Muscle of leg (tissue), 11 donors: ENCODE measurements around the gene BCAN. TPM values are rescaled to one million over a fixed set of nuclear protein-coding genes. Genes with fewer than 3 reads are reported as not detected.
"Not testable (repeated sequence)": the region's sequence is repeated elsewhere in the genome, so short reads cannot be mapped to it uniquely, and the experiment has no call there.

Experiments used
- DNase-seq: peaks from one replicate; pipeline ENCODE4 v3.0.0; 2013
- H3K27ac ChIP-seq: one replicate; pipeline ENCODE4 v1.5.1; 2013; ENCODE audit warnings: mild to moderate bottlenecking, low read length, control low read depth
- H3K27me3 ChIP-seq: one replicate; pipeline ENCODE4 v1.6.1; 2013; ENCODE audit warnings: low read length; ENCODE audit not compliant: control insufficient read depth, insufficient read depth
- H3K36me3 ChIP-seq: one replicate; pipeline ENCODE4 v1.6.1; 2013; ENCODE audit warnings: low read length; ENCODE audit not compliant: control insufficient read depth, insufficient read depth
- H3K4me1 ChIP-seq: one replicate; pipeline ENCODE4 v1.6.1; 2013; ENCODE audit warnings: low read length; ENCODE audit not compliant: control insufficient read depth, insufficient read depth
- H3K4me3 ChIP-seq: one replicate; pipeline ENCODE4 v1.5.1; 2013; ENCODE audit warnings: low read length, control low read depth
- H3K9me3 ChIP-seq: replicated peaks from 2 replicates; pipeline ENCODE4 v1.6.1; 2013; ENCODE audit warnings: low read depth, low read length; ENCODE audit not compliant: control insufficient read depth
- WGBS: methylation state at CpG from one replicate; pipeline ENCODE4 v1.1.5; 2013; ENCODE audit warnings: missing lambda C conversion rate; ENCODE audit not compliant: insufficient coverage; 5-methylcytosine and 5-hydroxymethylcytosine counted together
- polyA plus RNA-seq, 8 donors: library from polyadenylated mRNA; unstranded; fragments of 120-200 nt; gene quantifications; one replicate each; pipeline versions ENCODE4 v1.2.1 to v1.2.3, GENCODE V29; 2013; ENCODE audit warnings: inconsistent platforms in 1 of 8, low replicate concordance in 1 of 8; ENCODE audit not compliant: insufficient read length in 8 of 8, insufficient read depth in 1 of 8
- total RNA-seq: library from RNA; stranded (reverse); fragments of 120-200 nt; gene quantifications from one replicate; pipeline ENCODE4 v1.2.4, GENCODE V29; 2013

Gene BCAN
- total and polyA plus RNA-seq, 9 donors, result 0.58 to 4.8 (median 2.9) TPM

DNA sequence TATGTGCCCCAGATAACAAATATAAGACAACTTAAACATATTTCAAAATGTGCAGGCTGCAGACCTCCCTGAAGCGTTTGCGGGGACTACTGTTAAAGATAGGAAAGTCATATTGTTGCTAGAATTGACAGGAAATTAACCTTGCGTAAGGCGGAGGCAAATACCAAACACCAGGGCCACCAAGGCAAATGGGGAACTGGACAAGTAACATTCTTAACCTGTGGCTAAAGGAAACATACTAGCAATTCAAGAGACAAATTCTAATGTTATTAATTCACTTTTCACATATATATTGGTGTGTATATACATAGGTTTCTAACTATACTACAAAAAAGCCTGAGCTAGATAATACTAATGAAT is 15.9 kb upstream of the BCAN start:
- Histone ChIP-seq H3K4me1 (peaks cover 20% of the 10 kb centered on the region), H3K27me3 (peaks cover 71% of the 10 kb centered on the region), H3K36me3 (no peaks in the 10 kb centered on the region), H3K27ac (no peak overlapping the region), H3K9me3 (no peaks in the 10 kb centered on the region), H3K4me3 (no peak overlapping the region)
- no peak for DNase-seq
- WGBS, result no CpG with 5 or more reads among the region's 4 CpGs

DNA sequence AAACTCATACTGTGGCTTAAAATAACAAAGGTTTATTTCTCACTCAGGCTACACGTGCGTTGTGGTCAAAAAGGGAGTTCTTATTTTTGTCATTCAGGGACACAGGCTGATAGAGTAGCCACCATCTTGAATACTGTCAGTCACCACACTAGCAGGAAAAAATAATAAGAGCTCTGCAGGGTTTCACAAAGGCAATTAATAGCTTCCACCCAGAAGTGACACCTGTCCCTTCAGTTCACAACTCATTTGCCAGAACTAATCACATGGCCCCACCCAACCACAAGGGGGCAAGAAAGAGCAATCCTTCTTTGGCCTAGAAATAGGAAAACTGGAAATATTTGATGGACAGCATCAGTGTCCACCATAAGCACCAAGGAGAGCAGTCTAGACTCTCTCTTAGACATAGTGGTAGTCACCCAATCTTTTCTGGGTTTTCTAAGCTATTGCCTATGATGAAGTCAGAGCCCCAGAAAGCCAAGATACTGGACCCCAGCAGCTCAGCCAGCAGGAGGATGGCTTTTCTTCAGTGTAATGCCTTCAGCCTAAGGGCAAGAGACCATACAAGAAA is 14.5 kb upstream of the BCAN start:
- H3K27ac ChIP-seq, result no peak overlapping the region
- H3K4me3 ChIP-seq, result no peak overlapping the region
- H3K36me3 ChIP-seq, result no peaks in the 10 kb centered on the region
- H3K27me3 ChIP-seq, result peaks cover 66% of the 10 kb centered on the region
- peak; percentile 37 for DNase-seq
- WGBS, result no CpG with 5 or more reads among the region's 2 CpGs
- no peaks in the 10 kb centered on the region for H3K9me3 ChIP-seq
- peaks cover 20% of the 10 kb centered on the region for H3K4me1 ChIP-seq

DNA sequence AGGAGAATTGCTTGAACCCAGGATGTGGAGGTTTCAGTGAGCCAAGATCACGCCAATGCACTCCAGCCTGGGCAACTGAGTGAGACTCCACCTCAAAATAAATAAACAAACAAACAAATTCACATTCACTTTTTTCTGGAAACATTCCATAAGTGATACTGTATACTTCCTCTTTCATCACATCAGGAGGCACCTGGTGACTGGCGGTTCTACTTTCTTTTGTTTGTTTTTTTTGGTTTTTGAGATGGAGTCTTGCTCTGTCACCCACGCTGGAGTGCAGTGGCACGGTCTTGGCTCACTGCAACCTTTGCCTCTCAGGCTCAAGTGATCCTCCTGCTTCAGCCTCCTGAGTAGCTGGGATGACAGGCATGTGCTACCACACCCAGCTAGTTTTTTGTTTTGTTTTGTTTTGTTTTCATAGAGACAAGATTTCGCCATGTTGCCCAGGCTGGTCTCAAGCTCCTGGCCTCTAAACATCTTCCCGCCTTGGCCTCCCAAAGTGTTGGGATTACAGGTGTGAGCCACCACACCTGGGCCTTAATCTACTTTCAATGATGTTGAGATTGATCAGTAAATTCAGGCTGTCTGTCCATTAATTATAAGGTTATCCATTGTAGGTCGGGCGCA is 12.0 kb upstream of the BCAN start:
- no peak overlapping the region for H3K27ac ChIP-seq
- WGBS, result 60% methylated on average over 3 of the region's 8 CpGs
- H3K36me3 ChIP-seq, result no peaks in the 10 kb centered on the region
- H3K4me3 ChIP-seq, result no peak overlapping the region
- H3K9me3 ChIP-seq, result no peaks in the 10 kb centered on the region
- H3K4me1 ChIP-seq, result peaks cover 11% of the 10 kb centered on the region
- no peak for DNase-seq
- H3K27me3 ChIP-seq, result peaks cover 55% of the 10 kb centered on the region

DNA sequence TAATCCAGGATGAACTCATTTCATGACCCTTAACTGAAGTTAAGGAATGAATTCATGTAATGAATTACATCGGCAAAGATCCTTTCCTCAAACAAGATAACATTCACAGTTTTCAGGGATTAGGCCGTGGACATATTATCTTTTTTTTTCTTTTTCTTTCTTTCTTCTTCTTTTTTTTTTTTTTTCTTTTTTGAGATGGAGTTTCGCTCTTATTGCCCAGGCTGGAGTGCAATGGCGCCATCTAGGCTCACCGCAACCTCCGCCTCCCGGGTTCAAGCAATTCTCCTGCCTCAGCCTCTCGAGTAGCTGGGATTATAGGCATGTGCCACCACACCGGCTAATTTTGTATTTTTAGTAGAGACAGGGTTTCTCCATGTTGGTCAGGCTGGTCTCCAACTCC is 10.8 kb upstream of the BCAN start:
- H3K36me3 ChIP-seq, H3K27ac ChIP-seq, DNase-seq, H3K4me1 ChIP-seq, H3K9me3 ChIP-seq, H3K4me3 ChIP-seq: not testable (repeated sequence)
- WGBS, result 33% methylated on average over 3 of the region's 9 CpGs
- H3K27me3 ChIP-seq, result peaks cover 51% of the 10 kb centered on the region

DNA sequence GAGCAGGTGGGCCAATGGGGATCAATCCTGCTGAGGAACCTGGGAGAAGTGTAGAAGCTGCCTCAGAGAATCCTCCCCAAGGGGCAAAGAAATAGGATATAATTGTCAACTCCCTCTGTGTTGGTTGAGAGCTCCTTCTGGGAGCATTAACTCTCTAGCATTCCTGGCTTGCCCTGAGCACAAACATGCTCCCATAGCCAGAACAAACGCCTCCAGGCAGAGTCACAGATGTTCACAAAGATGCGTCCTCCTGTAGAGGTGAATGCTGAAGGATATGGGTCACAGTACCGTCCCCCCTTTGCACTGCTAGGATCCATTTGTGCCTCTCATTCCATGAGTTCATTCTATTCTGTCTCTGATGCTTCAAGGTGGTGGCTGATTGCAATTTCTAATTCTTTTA is 9.6 kb upstream of the BCAN start:
- no peaks in the 10 kb centered on the region for H3K9me3 ChIP-seq
- WGBS, result no CpG with 5 or more reads among the region's 3 CpGs
- peaks cover 52% of the 10 kb centered on the region for H3K27me3 ChIP-seq

DNA sequence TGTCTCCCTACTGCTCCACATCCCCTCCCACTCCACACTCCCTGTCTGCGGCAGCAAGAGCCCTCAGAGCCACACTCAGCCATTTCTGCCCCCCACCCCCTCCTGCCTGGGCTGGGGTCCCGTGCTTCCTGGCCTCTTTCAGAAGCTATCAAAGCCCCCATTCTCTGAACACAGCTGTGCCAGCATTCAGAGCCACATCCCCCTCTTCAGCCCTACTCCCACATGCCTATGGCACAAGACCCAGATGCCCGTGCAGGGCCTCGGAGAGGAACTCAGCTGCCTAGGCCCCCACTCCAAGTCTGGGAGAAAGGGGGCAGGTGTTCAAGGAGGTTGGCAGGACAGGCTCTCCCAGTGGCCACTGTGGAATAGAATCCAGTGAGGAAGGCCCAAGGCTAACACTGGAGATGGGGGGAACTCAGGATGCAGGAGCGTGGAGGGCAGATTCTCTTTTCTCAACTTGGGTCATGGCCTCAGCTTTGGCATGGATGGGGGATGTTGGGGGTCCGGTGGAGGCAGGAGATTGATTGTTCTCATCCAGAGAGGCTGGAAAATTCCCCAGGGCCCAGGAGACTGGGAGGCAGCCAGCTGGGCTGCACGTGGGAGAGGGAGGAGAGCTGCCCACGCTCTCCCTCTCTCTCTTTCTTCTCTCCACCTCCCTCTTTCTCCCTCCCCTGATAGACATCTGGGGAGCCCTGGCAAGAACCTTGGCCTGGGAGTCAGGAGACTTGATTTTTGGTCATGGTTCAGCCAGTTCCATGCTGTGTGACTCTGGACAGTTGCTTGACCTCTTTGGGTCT is 3.5 kb upstream of the BCAN start:
- Histone ChIP-seq H3K36me3 (no peaks in the 10 kb centered on the region), H3K27ac (no peak overlapping the region), H3K27me3 (peaks cover 77% of the 10 kb centered on the region), H3K9me3 (no peaks in the 10 kb centered on the region), H3K4me1 (peaks cover 35% of the 10 kb centered on the region), H3K4me3 (no peak overlapping the region)
- DNase-seq, result no peak
- WGBS, result 43% methylated on average over 5 of the region's 8 CpGs

More for the DNA sequence above, 9.6 kb upstream of the BCAN start:
- DNase-seq, result no peak
- Histone ChIP-seq H3K4me3 (no peak overlapping the region), H3K4me1 (no peaks in the 10 kb centered on the region), H3K36me3 (no peaks in the 10 kb centered on the region), H3K27ac (no peak overlapping the region)

DNA sequence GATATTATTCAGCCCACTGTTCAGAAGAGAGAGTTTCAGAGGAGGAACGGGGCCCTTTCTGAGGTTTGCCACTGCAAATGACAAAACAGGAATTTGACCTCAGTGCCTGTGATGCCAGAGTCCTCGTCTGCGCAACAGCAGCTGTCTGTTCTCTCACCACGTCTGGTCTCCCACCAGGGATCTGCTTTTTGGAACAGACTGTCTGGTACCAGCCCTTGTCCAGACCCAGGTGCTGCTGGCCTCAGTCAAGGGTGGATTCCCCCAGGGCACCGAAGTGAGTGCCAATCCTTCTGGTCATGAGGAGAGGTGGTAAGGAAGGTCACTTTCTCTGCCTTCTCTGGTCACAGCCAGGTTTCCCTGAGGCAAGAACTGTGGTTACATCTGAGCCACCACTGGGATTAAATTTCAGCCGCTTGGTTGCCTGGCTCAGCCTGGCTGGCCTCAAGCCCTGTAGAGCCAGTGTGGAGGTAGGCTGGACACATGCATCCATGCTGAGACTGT is 2.3 kb upstream of the BCAN start:
- DNase-seq, result no peak

DNA sequence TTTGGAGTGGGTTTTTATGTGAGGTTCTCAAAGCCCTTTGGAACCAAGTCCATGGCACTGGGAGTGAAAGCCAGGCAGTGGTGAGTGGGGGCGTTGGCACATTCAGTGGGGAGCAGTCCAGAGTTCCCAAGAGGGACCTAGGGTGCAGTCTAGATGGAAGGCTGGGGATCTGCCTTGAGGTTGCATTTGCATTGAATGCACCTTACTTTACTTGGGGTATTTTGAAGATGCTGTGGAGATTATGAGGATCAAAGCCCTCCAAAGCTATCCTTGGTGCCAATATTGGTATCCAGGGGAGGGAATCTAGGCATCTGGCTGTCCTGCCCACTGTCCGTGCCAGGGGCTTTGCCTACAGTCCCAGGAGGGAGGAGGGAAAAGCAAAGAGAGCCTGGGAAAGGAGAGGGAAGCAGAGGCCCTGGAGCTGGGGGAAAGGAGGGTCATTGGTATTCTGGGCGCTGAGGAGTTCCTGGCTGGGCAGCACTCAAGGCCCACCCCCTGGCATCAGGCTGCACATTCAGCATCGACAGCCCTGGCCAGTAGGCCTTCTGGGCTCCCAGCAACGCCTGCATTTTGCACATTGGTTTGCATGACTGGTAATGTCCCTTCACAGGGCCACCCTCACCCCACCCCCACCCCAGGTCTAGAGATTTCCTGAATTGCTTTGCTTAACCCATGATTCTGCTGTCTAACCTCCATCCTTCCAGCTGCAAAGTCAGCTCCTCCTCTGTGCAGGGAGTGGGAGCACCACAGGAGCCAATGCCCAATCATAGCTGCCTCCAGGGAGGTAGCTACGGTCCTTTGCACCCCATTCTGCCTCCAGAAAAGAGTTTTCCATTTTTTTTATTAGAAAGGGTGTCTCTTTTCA is 843 bp upstream of the BCAN start:
- 32% methylated on average over 3 of the region's 6 CpGs for WGBS
- Histone ChIP-seq H3K27me3 (peaks cover 91% of the 10 kb centered on the region), H3K9me3 (no peaks in the 10 kb centered on the region), H3K36me3 (no peaks in the 10 kb centered on the region), H3K4me1 (peaks cover 35% of the 10 kb centered on the region), H3K4me3 (peak overlapping the region; percentile 30), H3K27ac (no peak overlapping the region)
- DNase-seq, result no peak

More for the DNA sequence above, 2.3 kb upstream of the BCAN start:
- Histone ChIP-seq H3K9me3 (no peaks in the 10 kb centered on the region), H3K4me1 (peaks cover 35% of the 10 kb centered on the region), H3K36me3 (no peaks in the 10 kb centered on the region), H3K27ac (no peak overlapping the region), H3K27me3 (peaks cover 84% of the 10 kb centered on the region), H3K4me3 (no peak overlapping the region)
- 41% methylated on average over 6 of the region's 6 CpGs for WGBS

DNA sequence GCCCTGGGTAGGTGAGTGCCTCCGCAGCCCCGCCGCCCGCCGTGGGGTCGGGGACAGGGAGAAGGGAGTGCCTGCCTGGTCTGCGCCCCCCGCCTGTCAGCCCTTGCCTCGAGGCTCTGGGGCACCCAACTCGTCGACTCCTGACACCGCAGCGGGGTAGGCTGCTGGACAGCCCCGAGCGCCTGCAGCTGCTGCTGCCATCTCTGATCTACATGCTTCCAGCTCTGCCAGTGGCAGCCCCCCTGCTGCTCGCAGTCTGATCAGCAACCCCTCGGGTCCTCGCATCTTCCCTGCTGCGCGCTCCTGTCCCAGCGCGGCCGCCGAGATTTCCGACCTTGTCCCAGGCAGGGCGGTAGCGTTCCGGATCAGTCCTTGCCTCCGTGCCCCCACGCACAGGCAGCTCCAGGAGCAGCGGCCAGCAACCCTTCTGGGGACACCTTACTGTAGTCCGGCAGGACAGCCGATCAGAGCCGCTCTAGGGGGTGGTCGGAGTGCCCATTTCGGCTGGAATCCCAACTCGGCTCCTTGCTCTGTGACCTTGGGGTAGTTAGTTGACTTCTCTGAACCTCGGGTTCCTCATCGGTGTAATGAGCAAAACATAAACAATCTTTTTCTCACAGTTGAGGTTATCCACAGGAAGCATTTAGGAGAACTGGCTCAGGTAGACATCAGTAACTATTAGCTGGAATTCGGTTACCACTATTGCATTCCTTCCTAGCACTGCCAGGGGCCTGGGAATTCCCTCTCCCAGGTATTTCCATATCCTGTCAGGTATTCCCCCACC is 540 bp downstream of the BCAN start:
- H3K4me1 ChIP-seq, result peaks cover 35% of the 10 kb centered on the region
- H3K4me3 ChIP-seq, result peak overlapping the region; percentile 30
- no peaks in the 10 kb centered on the region for H3K36me3 ChIP-seq
- peaks cover 97% of the 10 kb centered on the region for H3K27me3 ChIP-seq
- no peak overlapping the region for H3K27ac ChIP-seq
- WGBS, result 3% methylated on average over 34 of the region's 40 CpGs
- H3K9me3 ChIP-seq, result no peaks in the 10 kb centered on the region
- no peak for DNase-seq
